Peyer's patch (tissue), 4 donors: ENCODE data around the gene SLC28A3.

Source experiments
- POLR2A ChIP-seq, 2 donors: fragments of 450-650 bp; IDR thresholded peaks; one replicate each; pipeline ENCODE4 v1.5.1; 2017; ENCODE audit warnings: antibody characterized with exemption in 2 of 2, mild to moderate bottlenecking in 2 of 2, moderate library complexity in 2 of 2
- TF ChIP-seq, protein P1 (sequence below), 6 experiments: fragments of 450-650 bp in 4 of 6; fragments of 200-600 bp in 2 of 6; sonication (generic) in 1 of 6; IDR thresholded peaks; one replicate each; pipeline ENCODE4 v1.5.1; 2017 to 2019; ENCODE audit warnings: antibody characterized with exemption in 6 of 6, mild to moderate bottlenecking in 3 of 6, moderate library complexity in 1 of 6

GRCh38 chr9:84303061-84303460, 37.5 kb downstream of the SLC28A3 start:
- TF ChIP-seq, protein P1, sequence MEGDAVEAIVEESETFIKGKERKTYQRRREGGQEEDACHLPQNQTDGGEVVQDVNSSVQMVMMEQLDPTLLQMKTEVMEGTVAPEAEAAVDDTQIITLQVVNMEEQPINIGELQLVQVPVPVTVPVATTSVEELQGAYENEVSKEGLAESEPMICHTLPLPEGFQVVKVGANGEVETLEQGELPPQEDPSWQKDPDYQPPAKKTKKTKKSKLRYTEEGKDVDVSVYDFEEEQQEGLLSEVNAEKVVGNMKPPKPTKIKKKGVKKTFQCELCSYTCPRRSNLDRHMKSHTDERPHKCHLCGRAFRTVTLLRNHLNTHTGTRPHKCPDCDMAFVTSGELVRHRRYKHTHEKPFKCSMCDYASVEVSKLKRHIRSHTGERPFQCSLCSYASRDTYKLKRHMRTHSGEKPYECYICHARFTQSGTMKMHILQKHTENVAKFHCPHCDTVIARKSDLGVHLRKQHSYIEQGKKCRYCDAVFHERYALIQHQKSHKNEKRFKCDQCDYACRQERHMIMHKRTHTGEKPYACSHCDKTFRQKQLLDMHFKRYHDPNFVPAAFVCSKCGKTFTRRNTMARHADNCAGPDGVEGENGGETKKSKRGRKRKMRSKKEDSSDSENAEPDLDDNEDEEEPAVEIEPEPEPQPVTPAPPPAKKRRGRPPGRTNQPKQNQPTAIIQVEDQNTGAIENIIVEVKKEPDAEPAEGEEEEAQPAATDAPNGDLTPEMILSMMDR (IDR thresholded peaks at IDR 0.05), result no peak
- no peak for TF ChIP-seq POLR2A (IDR thresholded peaks at IDR 0.05)
